CD4-positive, CD25-positive, alpha-beta regulatory T cell (primary cell): ENCODE data around the gene PTPRN2. TPM values are rescaled to one million over a fixed set of nuclear protein-coding genes. Genes with fewer than 3 reads are reported as not detected.

Source experiments
- ATAC-seq, 2 donors: fragments of 150-1000 bp; cut with Tn5 transposase; one replicate each; pipeline ENCODE4 v1.10.0; 2021; ENCODE audit warnings: low read depth in 2 of 2, moderate number of reproducible peaks in 2 of 2, moderate library complexity in 1 of 2
- DNase-seq, 3 donors: peaks; one replicate each; pipeline versions ENCODE4 v3.0.0 to v3.0.0-alpha.2; 2012 to 2022; ENCODE audit warnings: mixed read lengths in 1 of 3
- H3K27ac ChIP-seq: one replicate; pipeline ENCODE4 v1.7.0; 2013; ENCODE audit warnings: mild to moderate bottlenecking, low read length; ENCODE audit not compliant: insufficient read depth, poor library complexity, severe bottlenecking
- H3K27me3 ChIP-seq: one replicate; pipeline ENCODE4 v1.7.0; 2013; ENCODE audit warnings: low read length; ENCODE audit not compliant: control insufficient read depth, insufficient read depth
- H3K36me3 ChIP-seq: one replicate; pipeline ENCODE4 v1.7.0; 2013; ENCODE audit warnings: mild to moderate bottlenecking, low read length, moderate library complexity; ENCODE audit not compliant: control insufficient read depth, insufficient read depth
- H3K4me1 ChIP-seq: 2 replicates; pipeline ENCODE4 v1.7.0; 2013; ENCODE audit warnings: mild to moderate bottlenecking, low read length; ENCODE audit not compliant: insufficient read depth, control insufficient read depth, poor library complexity, severe bottlenecking
- H3K4me3 ChIP-seq: one replicate; pipeline ENCODE4 v1.7.0; 2013; ENCODE audit warnings: low read depth, mild to moderate bottlenecking, low read length, moderate library complexity
- H3K9me3 ChIP-seq, 2 experiments: 1 replicate in 1 of 2; 2 replicates in 1 of 2; pipeline ENCODE4 v1.7.0; 2013; ENCODE audit warnings: low read length in 2 of 2, mild to moderate bottlenecking in 1 of 2, moderate library complexity in 1 of 2; ENCODE audit not compliant: control insufficient read depth in 2 of 2
- H3K27ac Mint-ChIP-seq, 3 donors: one replicate each; pipeline ENCODE4 v1.8.0; 2020 to 2022; ENCODE audit warnings: mild to moderate bottlenecking in 3 of 3, mixed read lengths in 3 of 3, moderate library complexity in 2 of 3
- H3K27me3 Mint-ChIP-seq: one replicate; pipeline ENCODE4 v1.8.0; 2022; ENCODE audit warnings: mild to moderate bottlenecking, mixed read lengths
- H3K36me3 Mint-ChIP-seq: one replicate; pipeline ENCODE4 v1.8.0; 2020; ENCODE audit warnings: mixed read lengths
- H3K4me1 Mint-ChIP-seq, 4 donors: one replicate each; pipeline ENCODE4 v1.8.0; 2020 to 2022; ENCODE audit warnings: mixed read lengths in 4 of 4, mild to moderate bottlenecking in 1 of 4
- H3K4me3 Mint-ChIP-seq, 4 donors: one replicate each; pipeline ENCODE4 v1.8.0; 2020 to 2022; ENCODE audit warnings: mild to moderate bottlenecking in 4 of 4, mixed read lengths in 4 of 4, moderate library complexity in 3 of 4
- H3K9me3 Mint-ChIP-seq, 7 donors: one replicate each; pipeline ENCODE4 v1.8.0; 2020 to 2022; ENCODE audit warnings: mixed read lengths in 7 of 7, mild to moderate bottlenecking in 3 of 7, moderate library complexity in 2 of 7
- polyA plus RNA-seq, 4 donors: library from polyadenylated mRNA; unstranded; fragments of 300-500 nt; fragmentation: Illumina TruSeq; gene quantifications; one replicate each; pipeline ENCODE4 v1.2.3, GENCODE V29; 2021
- total RNA-seq: library from RNA; stranded (reverse); gene quantifications from one replicate; pipeline ENCODE4 v1.2.3, GENCODE V29; 2022

Gene PTPRN2
- total and polyA plus RNA-seq, 5 donors from 2014 or later: 1.6 to 4.7 (median 2.7) TPM

GRCh38 chr7:158498443-158499081 is 89.1 kb downstream of the PTPRN2 start:
- H3K36me3 Mint-ChIP-seq: no peaks in the 10 kb centered on the region
- H3K36me3 ChIP-seq: no peaks in the 10 kb centered on the region
- H3K9me3 ChIP-seq: no peaks in the 10 kb centered on the region
- DNase-seq: no peak
- H3K27me3 Mint-ChIP-seq: no peaks in the 10 kb centered on the region
- peak overlapping the region in 1 of 3 donors; percentile 7 for H3K27ac Mint-ChIP-seq
- no peaks in the 10 kb centered on the region for H3K27me3 ChIP-seq
- H3K4me1 Mint-ChIP-seq: no peaks in the 10 kb centered on the region
- no peaks in the 10 kb centered on the region for H3K4me1 ChIP-seq
- H3K9me3 Mint-ChIP-seq: peaks cover 0 to 1% (median 0%) of the 10 kb centered on the region in 7 donors
- H3K27ac ChIP-seq: no peak overlapping the region
- H3K4me3 ChIP-seq: no peak overlapping the region
- ATAC-seq: no peak
- H3K4me3 Mint-ChIP-seq: no peak overlapping the region

- Mint-ChIP-seq H3K27ac (no peak overlapping the region), H3K27me3 (no peaks in the 10 kb centered on the region), H3K4me3 (no peak overlapping the region), H3K9me3 (no peaks in the 10 kb centered on the region), H3K4me1 (no peaks in the 10 kb centered on the region), H3K36me3 (no peaks in the 10 kb centered on the region)
- no peak overlapping the region for H3K4me3 ChIP-seq
- H3K27me3 ChIP-seq: no peaks in the 10 kb centered on the region
- H3K27ac ChIP-seq: no peak overlapping the region
- DNase-seq (no peak), ATAC-seq (no peak)
- no peaks in the 10 kb centered on the region for H3K9me3 ChIP-seq
- no peaks in the 10 kb centered on the region for H3K36me3 ChIP-seq
- H3K4me1 ChIP-seq: no peaks in the 10 kb centered on the region
Measured at GRCh38 chr7:158497627-158498026, 90.0 kb downstream of the PTPRN2 start.

GRCh38 chr7:158495786-158496185 is 91.8 kb downstream of the PTPRN2 start:
- no peaks in the 10 kb centered on the region for H3K27me3 ChIP-seq
- no peaks in the 10 kb centered on the region for H3K4me1 ChIP-seq
- H3K27ac Mint-ChIP-seq: no peak overlapping the region
- no peak overlapping the region for H3K27ac ChIP-seq
- DNase-seq: peak in 1 of 3 donors; percentile 2
- H3K27me3 Mint-ChIP-seq: no peaks in the 10 kb centered on the region
- H3K9me3 Mint-ChIP-seq: no peaks in the 10 kb centered on the region
- H3K36me3 Mint-ChIP-seq: no peaks in the 10 kb centered on the region
- no peak overlapping the region for H3K4me3 Mint-ChIP-seq
- no peaks in the 10 kb centered on the region for H3K4me1 Mint-ChIP-seq
- no peaks in the 10 kb centered on the region for H3K9me3 ChIP-seq
- H3K4me3 ChIP-seq: no peak overlapping the region
- no peaks in the 10 kb centered on the region for H3K36me3 ChIP-seq
- ATAC-seq: no peak

- Mint-ChIP-seq H3K9me3 (no peaks in the 10 kb centered on the region), H3K27me3 (no peaks in the 10 kb centered on the region), H3K36me3 (no peaks in the 10 kb centered on the region), H3K27ac (peak overlapping the region in 1 of 3 donors; percentile 35), H3K4me1 (no peaks in the 10 kb centered on the region), H3K4me3 (peak overlapping the region in 1 of 4 donors; percentile 70)
- H3K27ac ChIP-seq: no peak overlapping the region
- no peak for DNase-seq
- H3K9me3 ChIP-seq: no peaks in the 10 kb centered on the region
- ATAC-seq: no peak
- no peak overlapping the region for H3K4me3 ChIP-seq
- no peaks in the 10 kb centered on the region for H3K36me3 ChIP-seq
- H3K27me3 ChIP-seq: no peaks in the 10 kb centered on the region
- H3K4me1 ChIP-seq: no peaks in the 10 kb centered on the region
Measured at GRCh38 chr7:158495216-158495615, 92.4 kb downstream of the PTPRN2 start.

- ATAC-seq (no peak), DNase-seq (no peak)
- no peak overlapping the region for H3K27ac ChIP-seq
- no peaks in the 10 kb centered on the region for H3K9me3 Mint-ChIP-seq
- H3K27me3 ChIP-seq: no peaks in the 10 kb centered on the region
- H3K4me1 ChIP-seq: no peaks in the 10 kb centered on the region
- peak overlapping the region in 1 of 3 donors; percentile 35 for H3K27ac Mint-ChIP-seq
- H3K4me3 ChIP-seq: no peak overlapping the region
- no peaks in the 10 kb centered on the region for H3K36me3 ChIP-seq
- H3K36me3 Mint-ChIP-seq: no peaks in the 10 kb centered on the region
- peak overlapping the region in 1 of 4 donors; percentile 70 for H3K4me3 Mint-ChIP-seq
- H3K27me3 Mint-ChIP-seq: no peaks in the 10 kb centered on the region
- no peaks in the 10 kb centered on the region for H3K4me1 Mint-ChIP-seq
- H3K9me3 ChIP-seq: no peaks in the 10 kb centered on the region
Measured at GRCh38 chr7:158494643-158495042, 93.0 kb downstream of the PTPRN2 start.

- no peaks in the 10 kb centered on the region for H3K27me3 ChIP-seq
- Mint-ChIP-seq H3K4me3 (no peak overlapping the region), H3K36me3 (no peaks in the 10 kb centered on the region), H3K9me3 (no peaks in the 10 kb centered on the region), H3K27ac (no peak overlapping the region), H3K4me1 (no peaks in the 10 kb centered on the region), H3K27me3 (no peaks in the 10 kb centered on the region)
- H3K36me3 ChIP-seq: no peaks in the 10 kb centered on the region
- no peak overlapping the region for H3K27ac ChIP-seq
- H3K4me1 ChIP-seq: no peaks in the 10 kb centered on the region
- ATAC-seq: no peak
- H3K9me3 ChIP-seq: no peaks in the 10 kb centered on the region
- no peak overlapping the region for H3K4me3 ChIP-seq
- no peak for DNase-seq
Measured at GRCh38 chr7:158494162-158494586, 93.4 kb downstream of the PTPRN2 start.

GRCh38 chr7:158492367-158492764 is 95.3 kb downstream of the PTPRN2 start:
- H3K36me3 ChIP-seq: no peaks in the 10 kb centered on the region
- no peaks in the 10 kb centered on the region for H3K27me3 ChIP-seq
- Mint-ChIP-seq H3K36me3 (no peaks in the 10 kb centered on the region), H3K27me3 (no peaks in the 10 kb centered on the region), H3K27ac (no peak overlapping the region), H3K4me1 (no peaks in the 10 kb centered on the region), H3K4me3 (no peak overlapping the region), H3K9me3 (no peaks in the 10 kb centered on the region)
- no peaks in the 10 kb centered on the region for H3K9me3 ChIP-seq
- no peak for DNase-seq
- no peaks in the 10 kb centered on the region for H3K4me1 ChIP-seq
- ATAC-seq: no peak
- H3K27ac ChIP-seq: no peak overlapping the region
- no peak overlapping the region for H3K4me3 ChIP-seq

- Histone ChIP-seq H3K4me3 (no peak overlapping the region), H3K27ac (no peak overlapping the region), H3K36me3 (no peaks in the 10 kb centered on the region), H3K4me1 (no peaks in the 10 kb centered on the region), H3K9me3 (no peaks in the 10 kb centered on the region), H3K27me3 (no peaks in the 10 kb centered on the region)
- no peaks in the 10 kb centered on the region for H3K4me1 Mint-ChIP-seq
- H3K4me3 Mint-ChIP-seq: no peak overlapping the region
- ATAC-seq (no peak), DNase-seq (no peak)
- H3K36me3 Mint-ChIP-seq: no peaks in the 10 kb centered on the region
- H3K9me3 Mint-ChIP-seq: no peaks in the 10 kb centered on the region
- H3K27ac Mint-ChIP-seq: no peak overlapping the region
- H3K27me3 Mint-ChIP-seq: no peaks in the 10 kb centered on the region
Measured at GRCh38 chr7:158491094-158491493, 96.5 kb downstream of the PTPRN2 start.
